ENCODE measurements around the gene KLHL3. TPM values are rescaled to one million over a fixed set of nuclear protein-coding genes. Genes with fewer than 3 reads are reported as not detected.

Gene KLHL3
- total RNA-seq, 1 experiment from 2014 or later, result 13.6 TPM

DNA sequence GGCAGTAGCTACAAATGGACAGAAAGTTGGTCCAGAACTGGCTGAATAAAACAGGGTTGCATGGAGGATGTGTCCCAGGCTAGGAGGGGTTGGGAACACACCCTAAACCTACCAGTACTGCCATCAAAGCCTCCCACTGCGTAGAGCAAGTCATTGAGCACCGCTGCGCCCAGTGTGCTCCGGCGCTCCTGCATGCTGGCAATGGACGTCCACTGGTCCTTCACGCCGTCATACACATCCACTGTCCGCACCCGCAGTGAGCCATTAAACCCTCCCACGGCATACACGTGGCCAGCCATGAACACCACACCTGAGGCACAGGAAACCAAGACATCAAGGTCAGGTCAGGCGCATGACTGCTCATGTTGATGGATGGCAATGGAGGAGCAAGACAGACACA, 97.0 kb downstream of the KLHL3 start:
- ChIA-PET CTCF (interaction anchor here (1.4 kb wide), 1 partner anchor 21 kb away, joined by 3 read pairs; no protein-coding TSS in a partner anchor), POLR2A (ENCODE audit: unreplicated experiment) (no interaction called here)
- H3K27me3 ChIP-seq (ENCODE audit: insufficient read depth, low read depth), result no peaks in the 10 kb centered on the region

GRCh38 chr5:137636830-137637714, 98.8 kb downstream of the KLHL3 start:
- TF ChIP-seq CTCF (conservative IDR thresholded peaks at IDR 0.05), result no peak
- no peak for TF ChIP-seq EZH2 (IDR thresholded peaks at IDR 0.05; ENCODE audit: low read depth)
- BruUV-seq (replicated peaks), result no TSS peak
- Histone ChIP-seq H3K36me3 (ENCODE audit: low read depth) (no peaks in the 10 kb centered on the region), H3K9me2 (ENCODE audit: insufficient read depth) (no peaks in the 10 kb centered on the region), H3K4me2 (no peak overlapping the region), H3K4me3 (no peak overlapping the region), H3K27me3 (ENCODE audit: insufficient read depth, low read depth) (no peaks in the 10 kb centered on the region), H3K79me2 (ENCODE audit: low read depth) (no peaks in the 10 kb centered on the region), H3F3A (ENCODE audit: insufficient read depth, low read depth) (no peaks in the 10 kb centered on the region), H3K27ac (no peak overlapping the region), H4K20me1 (ENCODE audit: insufficient read depth) (no peaks in the 10 kb centered on the region), H2AFZ (no peak overlapping the region), H3K4me1 (replicated peaks; ENCODE audit: insufficient read depth) (no peaks in the 10 kb centered on the region), H3K9me3 (ENCODE audit: insufficient read depth, low read depth) (no peaks in the 10 kb centered on the region; the same call in 1 of the 2 replicates)
- CTCF ChIA-PET, result interaction anchor here (1.4 kb wide), 1 partner anchor 23 kb away, joined by 3 read pairs; no protein-coding TSS in a partner anchor
- POLR2A ChIA-PET (ENCODE audit: unreplicated experiment), result no interaction called here
- intact Hi-C loops (cut with micrococcal nuclease; ENCODE audit: unreplicated experiment), result no loop called here
- DNase-seq, result no peak

More for the DNA sequence above, 97.0 kb downstream of the KLHL3 start:
- DNase-seq, result no peak
- H3K9me3 ChIP-seq (ENCODE audit: insufficient read depth, low read depth), result no peaks in the 10 kb centered on the region; the same call in 1 of the 2 replicates
- no peaks in the 10 kb centered on the region for H3K36me3 ChIP-seq (ENCODE audit: low read depth)
- intact Hi-C loops (cut with micrococcal nuclease; ENCODE audit: unreplicated experiment), result no loop called here
- no peaks in the 10 kb centered on the region for H3K4me1 ChIP-seq (replicated peaks; ENCODE audit: insufficient read depth)
- H3K79me2 ChIP-seq (ENCODE audit: low read depth), result no peaks in the 10 kb centered on the region
- TF ChIP-seq CTCF (conservative IDR thresholded peaks at IDR 0.05) (no peak), EZH2 (IDR thresholded peaks at IDR 0.05; ENCODE audit: low read depth) (no peak)
- H3F3A ChIP-seq (ENCODE audit: insufficient read depth, low read depth), result no peaks in the 10 kb centered on the region
- no peaks in the 10 kb centered on the region for H4K20me1 ChIP-seq (ENCODE audit: insufficient read depth)
- BruUV-seq (replicated peaks), result no TSS peak
- no peak overlapping the region for H3K4me2 ChIP-seq
- no peak overlapping the region for H2AFZ ChIP-seq
- H3K27ac ChIP-seq, result no peak overlapping the region
- H3K9me2 ChIP-seq (ENCODE audit: insufficient read depth), result no peaks in the 10 kb centered on the region
- H3K4me3 ChIP-seq, result no peak overlapping the region

DNA sequence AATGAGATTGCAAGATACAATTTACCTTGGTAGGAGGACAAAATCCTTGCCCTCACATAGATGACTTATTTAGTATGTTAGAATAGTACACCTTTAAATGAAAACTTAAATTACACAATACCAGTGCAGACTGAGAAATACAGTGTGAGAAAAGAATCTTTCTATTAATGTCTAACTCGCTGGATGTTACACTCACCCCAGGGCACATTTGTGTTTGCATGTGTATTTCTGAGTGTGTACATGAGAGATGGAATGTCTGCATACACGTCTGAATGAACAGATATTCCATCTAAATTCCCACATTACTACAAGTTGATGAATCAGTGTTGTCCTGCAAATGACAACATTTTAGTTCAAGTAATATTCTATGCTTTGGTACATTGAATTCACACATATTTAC, 99.8 kb downstream of the KLHL3 start:
- Histone ChIP-seq H3K4me2 (no peak overlapping the region), H3K4me1 (replicated peaks; ENCODE audit: insufficient read depth) (no peaks in the 10 kb centered on the region), H3F3A (ENCODE audit: insufficient read depth, low read depth) (no peaks in the 10 kb centered on the region), H3K4me3 (no peak overlapping the region), H3K79me2 (ENCODE audit: low read depth) (no peaks in the 10 kb centered on the region), H3K27ac (no peak overlapping the region), H4K20me1 (ENCODE audit: insufficient read depth) (no peaks in the 10 kb centered on the region), H2AFZ (no peak overlapping the region), H3K9me2 (ENCODE audit: insufficient read depth) (no peaks in the 10 kb centered on the region), H3K36me3 (ENCODE audit: low read depth) (no peaks in the 10 kb centered on the region), H3K27me3 (ENCODE audit: insufficient read depth, low read depth) (no peaks in the 10 kb centered on the region), H3K9me3 (ENCODE audit: insufficient read depth, low read depth) (no peaks in the 10 kb centered on the region; the same call in 1 of the 2 replicates)
- no peak for TF ChIP-seq EZH2 (IDR thresholded peaks at IDR 0.05; ENCODE audit: low read depth)
- no peak for TF ChIP-seq CTCF (conservative IDR thresholded peaks at IDR 0.05)
- intact Hi-C loops (cut with micrococcal nuclease; ENCODE audit: unreplicated experiment), result no loop called here
- ChIA-PET POLR2A (ENCODE audit: unreplicated experiment) (no interaction called here), CTCF (no interaction called here)
- no peak for DNase-seq
- BruUV-seq (replicated peaks), result no TSS peak

Data from PC-9 (cell line).